Fibroblast of skin of back (primary cell): ENCODE results near the gene TEX261.
"Not testable (repeated sequence)": the region's sequence is repeated elsewhere in the genome, so short reads cannot be mapped to it uniquely, and the experiment has no call there.

Source experiments
- DNase-seq: peaks from one replicate; pipeline ENCODE4 v3.0.0-alpha.2; 2013

The TEX261 gene

GRCh38 chr2:70999931-71000330 is 5.3 kb upstream of the TEX261 start:
- DNase-seq, result not testable (repeated sequence)

- no peak for DNase-seq
Measured at GRCh38 chr2:70999362-70999761, 4.7 kb upstream of the TEX261 start.

GRCh38 chr2:70998885-70999284 is 4.2 kb upstream of the TEX261 start:
- not testable (repeated sequence) for DNase-seq

- no peak for DNase-seq
Measured at GRCh38 chr2:70995426-70995729, 705 bp upstream of the TEX261 start.

GRCh38 chr2:70994009-70994698 is 519 bp downstream of the TEX261 start:
- no peak for DNase-seq

- no peak for DNase-seq
Measured at GRCh38 chr2:70992945-70993853, 1.5 kb downstream of the TEX261 start.

- no peak for DNase-seq
Measured at GRCh38 chr2:70991742-70992141, 2.9 kb downstream of the TEX261 start.

- DNase-seq, result no peak
Measured at GRCh38 chr2:70991142-70991541, 3.5 kb downstream of the TEX261 start.

GRCh38 chr2:70990216-70990615 is 4.5 kb downstream of the TEX261 start:
- DNase-seq, result no peak

- no peak for DNase-seq
Measured at GRCh38 chr2:70988726-70989648, 5.7 kb downstream of the TEX261 start.

GRCh38 chr2:70988151-70988550 is 6.5 kb downstream of the TEX261 start:
- DNase-seq, result no peak

GRCh38 chr2:70987386-70987785 is 7.3 kb downstream of the TEX261 start:
- DNase-seq, result no peak

GRCh38 chr2:70986499-70987189 is 8.0 kb downstream of the TEX261 start:
- DNase-seq, result no peak

- DNase-seq, result no peak
Measured at GRCh38 chr2:70985956-70986355, 8.7 kb downstream of the TEX261 start.

GRCh38 chr2:70985283-70985688 is 9.4 kb downstream of the TEX261 start:
- DNase-seq, result no peak

GRCh38 chr2:70984576-70985282 is 9.9 kb downstream of the TEX261 start:
- DNase-seq, result no peak

GRCh38 chr2:70984228-70984575 is 10.5 kb downstream of the TEX261 start:
- no peak for DNase-seq

GRCh38 chr2:70983506-70984227 is 11.0 kb downstream of the TEX261 start:
- no peak for DNase-seq

- no peak for DNase-seq
Measured at GRCh38 chr2:70982971-70983370, 11.7 kb downstream of the TEX261 start.

GRCh38 chr2:70981866-70982810 is 12.5 kb downstream of the TEX261 start:
- DNase-seq, result no peak
